Measurements from ENCODE around the gene SPACA5B.
"Not testable (repeated sequence)": the region's sequence is repeated elsewhere in the genome, so short reads cannot be mapped to it uniquely, and the experiment has no call there.

Gene SPACA5B

GRCh38 chrX:48130326-48130725 lies at the start of gene SPACA5B:
TSS of gene SPACA5B (plus strand) at chrX:48130626. CDS start at chrX:48130688, 62 bp downstream.
- DNase-seq, result not testable (repeated sequence)

- DNase-seq, result peak; percentile 72
These were observed 47.2 kb upstream of the SPACA5B start for GRCh38 chrX:48083212-48083611.

GRCh38 chrX:48083706-48084105 lies 46.7 kb upstream of the SPACA5B start:
- DNase-seq, result no peak

GRCh38 chrX:48086082-48086481 lies 44.3 kb upstream of the SPACA5B start:
- peak; percentile 2 for DNase-seq

GRCh38 chrX:48090123-48090522 lies 40.3 kb upstream of the SPACA5B start:
- no peak for DNase-seq

- DNase-seq, result not testable (repeated sequence)
These were observed 37.9 kb upstream of the SPACA5B start for GRCh38 chrX:48092558-48092957.

- DNase-seq, result no peak
These were observed 29.0 kb upstream of the SPACA5B start for GRCh38 chrX:48101443-48101842.

- no peak for DNase-seq
These were observed 27.5 kb upstream of the SPACA5B start for GRCh38 chrX:48102874-48103374.

GRCh38 chrX:48107717-48108116 lies 22.7 kb upstream of the SPACA5B start:
- no peak for DNase-seq

GRCh38 chrX:48125286-48125685 lies 5.1 kb upstream of the SPACA5B start:
- DNase-seq, result peak; percentile 7

GRCh38 chrX:48132308-48132844 lies 1.9 kb downstream of the SPACA5B start:
- DNase-seq, result not testable (repeated sequence)

- DNase-seq, result not testable (repeated sequence)
These were observed 8.7 kb downstream of the SPACA5B start for GRCh38 chrX:48139076-48139475.

GRCh38 chrX:48141810-48142508 lies 11.5 kb downstream of the SPACA5B start:
- not testable (repeated sequence) for DNase-seq

- not testable (repeated sequence) for DNase-seq
These were observed 12.3 kb downstream of the SPACA5B start for GRCh38 chrX:48142697-48143096.

- no peak for DNase-seq
These were observed 23.3 kb downstream of the SPACA5B start for GRCh38 chrX:48153769-48154168.

GRCh38 chrX:48154796-48155195 lies 24.4 kb downstream of the SPACA5B start:
- DNase-seq, result no peak

GRCh38 chrX:48156014-48156413 lies 25.6 kb downstream of the SPACA5B start:
- no peak for DNase-seq

- DNase-seq, result no peak
These were observed 34.8 kb downstream of the SPACA5B start for GRCh38 chrX:48165241-48165640.

- not testable (repeated sequence) for DNase-seq
These were observed 35.9 kb downstream of the SPACA5B start for GRCh38 chrX:48166322-48166721.

- DNase-seq, result no peak
These were observed 49.3 kb downstream of the SPACA5B start for GRCh38 chrX:48179691-48180090.

GRCh38 chrX:48180811-48181210 lies 50.4 kb downstream of the SPACA5B start:
- no peak for DNase-seq

GRCh38 chrX:48181882-48182281 lies 51.5 kb downstream of the SPACA5B start:
- DNase-seq, result not testable (repeated sequence)

Data from OCI-M1 (cell line).